ENCODE results near the gene HOXB2.

The HOXB2 gene

DNA sequence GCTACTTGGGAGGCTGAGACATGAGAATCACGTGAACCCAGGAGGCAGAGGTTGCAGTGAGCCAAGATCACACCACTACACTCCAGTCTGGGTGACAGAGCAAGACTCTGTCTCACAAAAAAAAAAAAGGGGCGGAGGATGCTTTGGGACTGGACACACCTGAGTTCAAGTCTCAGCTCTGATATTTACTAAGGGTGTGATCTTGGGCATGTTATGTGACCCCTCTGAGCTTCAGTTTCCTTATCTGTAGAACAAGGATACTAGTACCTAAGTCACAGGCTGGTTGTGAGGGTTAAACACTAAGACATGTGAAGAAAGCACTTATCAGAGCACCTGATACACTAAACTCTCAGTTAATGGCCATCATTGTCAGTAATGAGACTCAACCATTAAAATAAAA is 40.0 kb downstream of the HOXB2 start:
- Histone ChIP-seq H3F3A (ENCODE audit: insufficient read depth, low read length) (no peaks in the 10 kb centered on the region), H3K4me2 (ENCODE audit: low read length) (no peak overlapping the region), H3K27me3 (ENCODE audit: insufficient read depth, low read length) (no peaks in the 10 kb centered on the region; the same call in none of the 2 replicates), H3K4me3 (ENCODE audit: low read depth, low read length, poor library complexity, severe bottlenecking) (no peak overlapping the region), H3K9ac (ENCODE audit: low read length) (no peak overlapping the region), H4K20me1 (ENCODE audit: insufficient read depth, low read length) (no peaks in the 10 kb centered on the region), H3K79me2 (ENCODE audit: insufficient read depth, low read length) (no peaks in the 10 kb centered on the region), H3K9me2 (ENCODE audit: low read depth, low read length) (no peaks in the 10 kb centered on the region), H3K36me3 (ENCODE audit: insufficient read depth, low read length) (no peaks in the 10 kb centered on the region), H3K4me1 (ENCODE audit: insufficient read depth, low read length, severe bottlenecking) (no peaks in the 10 kb centered on the region), H3K27ac (ENCODE audit: low read depth, low read length, poor library complexity, severe bottlenecking) (no peak overlapping the region), H2AFZ (ENCODE audit: low read length) (no peak overlapping the region), H3K9me3 (ENCODE audit: low read length) (no peaks in the 10 kb centered on the region)
- no peak for TF ChIP-seq EZH2 (IDR thresholded peaks at IDR 0.05; ENCODE audit: borderline replicate concordance, low read length)
- TF ChIP-seq, protein P1, sequence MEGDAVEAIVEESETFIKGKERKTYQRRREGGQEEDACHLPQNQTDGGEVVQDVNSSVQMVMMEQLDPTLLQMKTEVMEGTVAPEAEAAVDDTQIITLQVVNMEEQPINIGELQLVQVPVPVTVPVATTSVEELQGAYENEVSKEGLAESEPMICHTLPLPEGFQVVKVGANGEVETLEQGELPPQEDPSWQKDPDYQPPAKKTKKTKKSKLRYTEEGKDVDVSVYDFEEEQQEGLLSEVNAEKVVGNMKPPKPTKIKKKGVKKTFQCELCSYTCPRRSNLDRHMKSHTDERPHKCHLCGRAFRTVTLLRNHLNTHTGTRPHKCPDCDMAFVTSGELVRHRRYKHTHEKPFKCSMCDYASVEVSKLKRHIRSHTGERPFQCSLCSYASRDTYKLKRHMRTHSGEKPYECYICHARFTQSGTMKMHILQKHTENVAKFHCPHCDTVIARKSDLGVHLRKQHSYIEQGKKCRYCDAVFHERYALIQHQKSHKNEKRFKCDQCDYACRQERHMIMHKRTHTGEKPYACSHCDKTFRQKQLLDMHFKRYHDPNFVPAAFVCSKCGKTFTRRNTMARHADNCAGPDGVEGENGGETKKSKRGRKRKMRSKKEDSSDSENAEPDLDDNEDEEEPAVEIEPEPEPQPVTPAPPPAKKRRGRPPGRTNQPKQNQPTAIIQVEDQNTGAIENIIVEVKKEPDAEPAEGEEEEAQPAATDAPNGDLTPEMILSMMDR (IDR thresholded peaks at IDR 0.05; ENCODE audit: low read length), result no peak

DNA sequence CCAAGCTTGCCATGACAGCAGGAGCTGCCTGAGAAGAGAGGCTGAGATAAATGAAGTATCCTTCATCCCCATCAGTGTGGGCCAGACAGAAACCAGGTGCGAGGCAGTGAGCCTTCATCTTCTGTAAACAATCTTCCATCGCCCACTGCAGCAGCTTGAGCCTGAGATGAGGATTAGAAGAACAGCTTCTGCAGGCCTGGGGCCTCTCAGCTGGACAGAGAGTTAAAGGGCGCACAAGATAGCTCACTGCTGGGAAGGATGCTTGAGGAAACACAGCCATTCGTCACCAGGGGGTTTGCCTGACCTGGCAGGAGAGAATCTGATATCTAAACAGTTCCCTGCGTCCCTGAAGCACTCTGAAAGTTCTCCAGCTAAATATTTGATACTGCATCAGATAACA is 41.2 kb downstream of the HOXB2 start:
- TF ChIP-seq, protein P1 (IDR thresholded peaks at IDR 0.05; ENCODE audit: low read length), result no peak
- TF ChIP-seq EZH2 (IDR thresholded peaks at IDR 0.05; ENCODE audit: borderline replicate concordance, low read length), result no peak
- no peaks in the 10 kb centered on the region for H3K36me3 ChIP-seq (ENCODE audit: insufficient read depth, low read length)
- no peak overlapping the region for H3K9ac ChIP-seq (ENCODE audit: low read length)
- no peaks in the 10 kb centered on the region for H3K4me1 ChIP-seq (ENCODE audit: insufficient read depth, low read length, severe bottlenecking)
- no peak overlapping the region for H3K4me3 ChIP-seq (ENCODE audit: low read depth, low read length, poor library complexity, severe bottlenecking)
- no peak overlapping the region for H3K4me2 ChIP-seq (ENCODE audit: low read length)
- H3K27ac ChIP-seq (ENCODE audit: low read depth, low read length, poor library complexity, severe bottlenecking), result no peak overlapping the region
- H3K9me3 ChIP-seq (ENCODE audit: low read length), result no peaks in the 10 kb centered on the region
- no peaks in the 10 kb centered on the region; the same call in none of the 2 replicates for H3K27me3 ChIP-seq (ENCODE audit: insufficient read depth, low read length)
- H2AFZ ChIP-seq (ENCODE audit: low read length), result no peak overlapping the region
- no peaks in the 10 kb centered on the region for H3K79me2 ChIP-seq (ENCODE audit: insufficient read depth, low read length)
- H3F3A ChIP-seq (ENCODE audit: insufficient read depth, low read length), result no peaks in the 10 kb centered on the region
- no peaks in the 10 kb centered on the region for H3K9me2 ChIP-seq (ENCODE audit: low read depth, low read length)
- H4K20me1 ChIP-seq (ENCODE audit: insufficient read depth, low read length), result no peaks in the 10 kb centered on the region

DNA sequence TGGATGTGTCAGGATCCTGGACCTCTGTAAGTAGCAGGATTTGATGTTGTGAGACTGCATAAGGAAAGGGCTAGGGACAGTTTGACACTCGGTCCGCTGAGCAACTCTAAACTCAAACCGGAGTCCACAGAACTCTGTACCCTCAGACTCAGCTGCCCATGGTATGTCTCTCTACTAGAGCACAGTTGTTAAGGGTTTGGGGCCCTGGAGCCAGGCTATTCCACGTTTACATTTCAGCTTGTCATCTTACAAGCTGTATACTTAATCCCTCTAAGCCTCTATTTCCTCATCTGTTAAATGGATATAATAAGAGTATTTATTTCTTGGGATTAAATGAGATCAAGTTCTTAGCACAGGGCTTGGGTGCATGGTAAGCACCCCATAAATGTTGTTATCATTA is 42.0 kb downstream of the HOXB2 start:
- Histone ChIP-seq H4K20me1 (ENCODE audit: insufficient read depth, low read length) (no peaks in the 10 kb centered on the region), H3K4me1 (ENCODE audit: insufficient read depth, low read length, severe bottlenecking) (no peaks in the 10 kb centered on the region), H3K4me3 (ENCODE audit: low read depth, low read length, poor library complexity, severe bottlenecking) (no peak overlapping the region), H3K27me3 (ENCODE audit: insufficient read depth, low read length) (no peaks in the 10 kb centered on the region; the same call in none of the 2 replicates), H3K9me3 (ENCODE audit: low read length) (no peaks in the 10 kb centered on the region), H3F3A (ENCODE audit: insufficient read depth, low read length) (no peaks in the 10 kb centered on the region), H3K79me2 (ENCODE audit: insufficient read depth, low read length) (no peaks in the 10 kb centered on the region), H3K36me3 (ENCODE audit: insufficient read depth, low read length) (no peaks in the 10 kb centered on the region), H3K9ac (ENCODE audit: low read length) (no peak overlapping the region), H3K9me2 (ENCODE audit: low read depth, low read length) (no peaks in the 10 kb centered on the region), H2AFZ (ENCODE audit: low read length) (no peak overlapping the region), H3K27ac (ENCODE audit: low read depth, low read length, poor library complexity, severe bottlenecking) (no peak overlapping the region), H3K4me2 (ENCODE audit: low read length) (no peak overlapping the region)
- TF ChIP-seq, protein P1 (IDR thresholded peaks at IDR 0.05; ENCODE audit: low read length), result no peak
- no peak for TF ChIP-seq EZH2 (IDR thresholded peaks at IDR 0.05; ENCODE audit: borderline replicate concordance, low read length)
